Esophagus squamous epithelium (tissue), 4 donors: ENCODE results near the gene UIMC1.

ENCODE experiments used
- POLR2A ChIP-seq, 4 donors: fragments of 450-650 bp; IDR thresholded peaks; one replicate each; pipeline ENCODE4 v1.6.1; 2017; ENCODE audit warnings: antibody characterized with exemption in 4 of 4, mild to moderate bottlenecking in 4 of 4, moderate library complexity in 3 of 4
- TF ChIP-seq, protein P1 (sequence below), 6 experiments: fragments of 450-650 bp in 4 of 6; fragments of 200-600 bp in 2 of 6; sonication (generic) in 2 of 6; IDR thresholded peaks; one replicate each; pipeline ENCODE4 v1.5.1; 2016 to 2019; ENCODE audit warnings: antibody characterized with exemption in 6 of 6, mild to moderate bottlenecking in 4 of 6, moderate library complexity in 4 of 6

DNA sequence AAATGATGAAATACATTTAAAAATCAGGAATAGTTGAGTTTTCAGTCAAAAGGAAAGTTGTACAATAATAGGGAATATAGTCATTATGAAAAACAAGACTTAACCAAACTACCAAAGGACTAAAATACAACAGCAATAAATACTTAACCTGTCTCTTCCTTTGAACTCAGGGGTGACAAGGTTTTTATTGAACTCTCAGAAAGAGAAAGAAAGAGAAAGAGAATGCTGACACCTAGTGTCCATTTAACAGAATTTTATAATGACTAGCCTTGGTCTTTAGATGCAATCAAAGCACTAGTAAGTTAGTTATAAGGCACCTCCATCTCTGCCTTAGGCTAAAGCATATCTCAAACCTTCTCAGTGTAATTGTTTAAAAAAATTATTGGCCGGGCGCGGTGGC is 47.5 kb downstream of the UIMC1 start:
- TF ChIP-seq, protein P1, sequence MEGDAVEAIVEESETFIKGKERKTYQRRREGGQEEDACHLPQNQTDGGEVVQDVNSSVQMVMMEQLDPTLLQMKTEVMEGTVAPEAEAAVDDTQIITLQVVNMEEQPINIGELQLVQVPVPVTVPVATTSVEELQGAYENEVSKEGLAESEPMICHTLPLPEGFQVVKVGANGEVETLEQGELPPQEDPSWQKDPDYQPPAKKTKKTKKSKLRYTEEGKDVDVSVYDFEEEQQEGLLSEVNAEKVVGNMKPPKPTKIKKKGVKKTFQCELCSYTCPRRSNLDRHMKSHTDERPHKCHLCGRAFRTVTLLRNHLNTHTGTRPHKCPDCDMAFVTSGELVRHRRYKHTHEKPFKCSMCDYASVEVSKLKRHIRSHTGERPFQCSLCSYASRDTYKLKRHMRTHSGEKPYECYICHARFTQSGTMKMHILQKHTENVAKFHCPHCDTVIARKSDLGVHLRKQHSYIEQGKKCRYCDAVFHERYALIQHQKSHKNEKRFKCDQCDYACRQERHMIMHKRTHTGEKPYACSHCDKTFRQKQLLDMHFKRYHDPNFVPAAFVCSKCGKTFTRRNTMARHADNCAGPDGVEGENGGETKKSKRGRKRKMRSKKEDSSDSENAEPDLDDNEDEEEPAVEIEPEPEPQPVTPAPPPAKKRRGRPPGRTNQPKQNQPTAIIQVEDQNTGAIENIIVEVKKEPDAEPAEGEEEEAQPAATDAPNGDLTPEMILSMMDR (IDR thresholded peaks at IDR 0.05) = peak in 5 of 6 experiments; percentile 32 to 63 (median 45)
- no peak for TF ChIP-seq POLR2A (IDR thresholded peaks at IDR 0.05)
